IPS DF 19.7 (cell line): ENCODE results near the gene CA4.
"Not testable (repeated sequence)": the region's sequence is repeated elsewhere in the genome, so short reads cannot be mapped to it uniquely, and the experiment has no call there.

ENCODE experiments used
- DNase-seq: peaks from one replicate; pipeline ENCODE4 v3.0.0-alpha.2; 2013; ENCODE audit warnings: low read depth, low spot score

The CA4 gene

DNA sequence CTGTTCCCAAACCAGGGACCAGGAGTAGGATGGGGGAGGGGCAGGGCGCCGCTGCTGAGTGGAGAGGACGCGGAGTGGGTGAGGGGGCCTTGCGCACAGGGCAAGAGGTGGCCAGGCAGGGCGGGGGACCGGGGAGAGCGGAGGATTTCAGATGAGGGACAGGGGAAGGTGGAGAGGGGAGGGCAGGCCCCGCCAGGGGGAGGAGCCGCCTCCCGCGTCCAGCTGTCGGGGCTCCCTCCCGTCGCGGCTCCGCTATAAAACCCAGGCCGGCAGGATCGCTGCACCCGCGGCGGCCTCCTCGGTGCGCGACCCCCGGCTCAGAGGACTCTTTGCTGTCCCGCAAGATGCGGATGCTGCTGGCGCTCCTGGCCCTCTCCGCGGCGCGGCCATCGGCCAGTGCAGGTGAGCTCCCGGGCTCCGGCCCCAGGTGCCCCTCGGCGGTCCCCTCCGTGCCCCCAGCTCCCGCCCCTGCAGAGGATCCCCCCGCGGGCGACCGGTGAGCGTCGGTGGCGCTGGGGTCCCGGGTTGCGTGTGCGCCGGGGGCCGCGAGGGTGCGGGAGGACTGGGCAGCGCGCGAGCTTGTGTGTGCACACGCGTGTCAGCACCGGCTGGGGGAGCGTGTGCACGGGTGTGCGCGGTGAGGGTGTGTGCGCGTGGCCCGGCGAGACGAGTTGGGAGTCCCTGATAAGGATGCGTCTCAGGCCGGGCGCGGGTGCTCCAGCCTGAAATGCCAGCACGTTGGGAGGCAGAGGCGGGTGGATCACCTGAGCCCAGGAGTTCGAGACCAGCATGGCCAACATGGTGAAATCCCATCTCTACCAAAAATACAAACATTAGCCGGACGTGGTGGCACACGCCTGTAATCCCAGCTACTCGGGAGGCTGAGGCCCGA is at the start of gene CA4:
CA4 (plus strand) TSS at position 283 of the 892 bp plus-strand sequence; CDS start at position 345, 62 bp downstream.
- DNase-seq, result no peak

DNA sequence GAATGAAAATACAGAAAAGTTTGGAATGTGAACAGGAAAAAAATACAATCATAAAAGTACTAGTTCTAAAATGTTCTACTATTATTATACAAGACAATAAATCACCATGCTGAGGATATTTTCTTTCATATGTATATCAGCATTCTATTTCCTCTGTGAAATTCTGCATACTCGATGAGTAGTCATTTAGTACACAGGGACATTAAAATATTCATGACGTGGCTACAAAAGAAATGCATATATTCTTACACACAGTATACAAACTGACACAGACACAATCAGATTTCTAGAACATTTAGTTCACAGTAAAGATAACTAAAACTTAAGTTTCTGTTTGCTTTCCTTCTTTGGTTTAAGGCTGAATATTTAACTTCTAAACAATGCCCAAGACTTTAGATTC is 49.2 kb upstream of the CA4 start:
- not testable (repeated sequence) for DNase-seq

DNA sequence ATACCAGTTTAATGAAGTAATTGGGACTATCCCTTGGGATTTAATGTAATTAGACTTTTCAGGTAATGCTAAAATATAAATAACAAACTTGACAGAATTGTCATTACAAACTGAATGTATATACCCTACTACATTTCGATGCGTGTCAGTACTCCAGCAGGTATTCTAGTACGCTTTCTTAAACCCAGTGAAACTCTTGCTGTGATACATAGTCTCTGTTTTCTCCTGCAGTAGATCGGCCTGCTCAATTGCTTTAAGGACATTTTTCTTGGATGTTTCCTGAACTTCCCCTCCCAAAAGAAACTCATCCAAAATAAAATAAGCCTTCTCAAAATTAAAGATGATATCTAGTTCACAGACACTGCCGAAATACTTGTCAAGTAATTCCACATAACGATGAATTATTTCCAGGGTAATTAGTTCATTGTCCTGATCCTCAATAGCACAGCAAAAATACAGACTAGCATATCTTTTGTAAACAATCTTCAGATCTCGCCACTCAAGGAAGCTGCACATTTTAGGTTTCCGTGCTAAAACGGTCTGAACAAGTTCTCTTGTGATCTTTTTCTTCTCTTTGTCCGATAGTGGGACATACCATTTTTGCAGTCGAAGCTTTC is 47.6 kb upstream of the CA4 start:
- DNase-seq, result not testable (repeated sequence)

DNA sequence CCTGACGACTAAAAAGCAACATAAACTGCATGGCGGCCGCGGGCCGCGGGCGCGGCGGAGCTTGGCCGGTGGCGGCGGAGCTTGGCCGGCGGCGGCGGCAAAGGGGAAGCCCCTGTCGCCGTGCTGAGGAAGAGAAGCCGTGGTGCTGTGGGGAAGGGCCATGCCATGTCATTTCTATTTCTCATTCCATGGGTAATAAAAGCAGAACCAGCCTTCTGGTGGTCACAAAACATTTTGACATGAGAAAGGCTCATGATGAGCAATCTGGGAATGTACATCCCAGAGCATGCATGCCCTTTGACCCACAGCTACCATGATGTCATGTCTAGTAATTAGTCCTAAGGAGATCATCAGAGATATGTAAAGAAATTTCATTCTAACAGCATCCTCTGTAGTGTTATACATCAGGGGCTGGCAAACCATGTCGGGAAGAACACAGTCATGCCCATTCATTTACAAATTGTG is 47.1 kb upstream of the CA4 start:
- DNase-seq, result no peak

DNA sequence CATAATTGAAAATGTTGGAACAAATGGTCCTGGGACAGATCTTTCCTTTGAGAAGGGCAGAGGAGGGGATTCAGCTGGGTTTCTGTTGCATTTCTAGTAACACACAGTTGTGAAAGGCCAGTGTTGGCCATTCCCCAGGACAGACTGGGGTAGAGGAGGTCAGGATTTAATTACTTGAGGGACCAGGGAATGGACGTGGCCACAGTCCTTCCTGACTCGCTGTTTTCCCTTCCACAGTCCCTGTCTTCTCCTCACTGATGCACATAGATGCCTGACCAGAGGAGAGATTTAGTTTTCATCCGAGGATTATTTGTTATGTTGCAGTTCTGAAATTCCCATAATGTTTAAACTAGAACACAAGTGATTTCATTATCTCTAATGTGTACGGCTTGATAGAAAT is 45.8 kb upstream of the CA4 start:
- DNase-seq, result no peak

DNA sequence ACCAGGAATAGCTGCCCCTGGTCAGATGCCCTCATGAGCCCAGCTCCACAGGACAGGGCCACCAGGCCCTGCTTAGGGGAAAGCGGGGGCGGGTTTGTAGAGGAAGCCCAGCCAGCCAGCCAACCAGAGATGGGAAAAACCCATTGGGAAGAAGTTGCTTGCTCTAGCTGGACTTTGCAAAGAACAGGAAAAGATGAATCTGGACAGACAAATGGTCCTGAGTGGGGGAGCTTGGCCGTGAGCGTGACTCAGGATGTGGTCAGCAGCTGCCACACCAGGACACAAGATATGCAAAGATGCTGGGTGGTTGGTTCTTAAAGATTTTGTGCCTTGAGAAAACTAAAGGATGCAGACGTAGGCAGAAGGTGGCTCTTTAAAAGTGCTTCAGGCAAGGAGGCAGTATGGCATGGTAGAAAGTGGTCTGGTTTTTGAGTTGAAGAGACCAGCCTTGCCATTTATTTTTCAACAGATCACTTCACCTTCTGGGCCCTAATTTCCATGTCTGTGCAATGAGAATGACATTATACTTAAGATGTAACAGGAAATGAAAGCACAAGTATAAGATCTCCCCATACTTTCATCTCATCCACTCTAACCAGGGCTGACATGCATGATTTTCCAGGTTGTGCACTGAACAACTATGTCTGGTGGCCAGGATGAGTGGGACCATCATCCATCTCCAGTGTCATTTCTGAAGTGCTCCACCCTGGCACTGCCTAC is 43.3 kb upstream of the CA4 start:
- no peak for DNase-seq

DNA sequence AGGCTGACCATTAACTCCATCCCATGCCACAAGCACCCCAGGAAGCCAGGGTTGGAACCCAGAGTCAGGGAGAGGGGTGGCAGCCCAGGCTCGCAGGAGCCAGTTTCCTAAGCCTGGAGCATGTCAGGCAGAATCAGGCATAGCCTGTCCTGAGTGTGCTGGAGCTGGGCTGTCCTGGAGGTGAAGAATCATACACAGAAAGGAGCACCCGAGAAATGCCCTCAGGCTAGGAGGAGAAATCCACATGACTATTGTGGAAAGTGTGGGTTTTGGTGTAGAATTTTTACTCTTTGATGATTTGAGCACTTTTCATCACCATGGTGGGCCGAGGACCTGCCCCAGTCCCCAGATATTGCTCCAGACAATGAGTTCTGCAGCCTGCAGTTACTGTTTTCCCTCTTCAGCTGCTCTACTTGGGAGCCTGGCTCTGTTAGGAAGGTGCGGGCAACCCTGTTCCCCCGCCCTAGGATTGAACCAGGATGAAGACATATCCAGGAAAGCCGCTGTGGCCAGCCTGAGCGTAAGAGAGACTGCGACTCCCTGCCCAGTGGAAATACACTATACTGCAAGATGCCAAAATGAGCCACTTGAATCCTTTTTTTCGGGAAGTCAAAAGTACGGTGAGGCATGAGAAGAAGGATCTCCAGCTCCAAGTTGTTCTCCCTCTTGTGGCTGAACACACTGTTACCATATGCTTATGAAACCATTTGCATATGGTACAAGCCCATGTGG is 42.1 kb upstream of the CA4 start:
- DNase-seq, result no peak

DNA sequence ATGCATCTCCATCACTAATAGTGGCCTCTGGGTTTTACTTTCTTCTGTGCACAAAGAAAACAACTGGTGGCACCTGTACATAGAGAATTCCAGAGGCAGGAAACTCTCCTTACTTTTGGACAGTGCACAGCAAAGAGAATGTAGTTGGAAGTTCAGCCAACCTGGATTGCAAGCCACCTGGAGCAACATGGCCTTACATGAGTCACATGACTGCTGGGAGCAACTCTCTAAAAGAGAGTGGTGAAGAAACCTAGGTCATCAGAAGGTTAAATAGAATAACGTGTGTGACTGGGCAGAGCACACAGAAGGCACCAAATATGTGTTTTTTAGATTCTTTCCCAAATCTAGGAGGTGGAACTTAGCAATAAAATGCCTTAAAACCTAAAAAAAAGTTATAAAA is 41.5 kb upstream of the CA4 start:
- DNase-seq, result not testable (repeated sequence)

DNA sequence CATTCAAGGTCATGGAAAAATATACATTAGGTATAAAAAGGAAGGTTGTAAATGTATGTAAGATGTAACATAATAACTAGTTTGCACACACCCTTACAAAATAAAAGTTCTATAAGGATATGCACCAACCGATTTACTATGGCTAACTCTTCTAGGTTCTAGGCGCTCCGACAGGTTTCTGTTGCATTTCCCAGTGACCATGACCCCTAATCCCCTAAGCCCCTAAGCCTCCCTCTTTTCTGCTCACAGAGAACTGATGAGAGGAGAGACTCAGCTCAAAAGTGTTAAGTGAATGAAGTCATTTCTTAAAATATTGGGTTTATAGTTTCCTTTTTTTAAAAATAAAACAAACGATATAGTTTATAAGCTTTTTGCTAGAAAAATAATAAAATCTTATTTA is 41.1 kb upstream of the CA4 start:
- no peak for DNase-seq

DNA sequence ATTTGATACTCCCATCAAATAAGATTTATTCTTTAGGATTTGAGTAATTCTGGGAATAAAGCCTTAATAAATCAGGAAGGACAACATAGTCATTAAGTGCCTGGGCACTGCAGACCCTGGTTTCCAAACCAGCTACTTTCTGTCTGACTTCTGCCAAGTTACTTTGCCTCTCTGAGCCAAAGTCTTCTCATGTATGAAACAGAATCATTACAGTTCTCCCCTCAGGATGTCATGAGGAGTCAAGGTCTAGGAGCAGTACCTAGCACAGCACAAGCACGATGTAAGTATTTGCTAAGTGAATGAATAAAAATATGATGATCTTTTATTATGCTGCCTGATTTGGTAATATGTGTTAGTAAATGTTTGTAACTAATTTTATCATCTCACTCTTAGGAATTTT is 40.6 kb upstream of the CA4 start:
- no peak for DNase-seq

DNA sequence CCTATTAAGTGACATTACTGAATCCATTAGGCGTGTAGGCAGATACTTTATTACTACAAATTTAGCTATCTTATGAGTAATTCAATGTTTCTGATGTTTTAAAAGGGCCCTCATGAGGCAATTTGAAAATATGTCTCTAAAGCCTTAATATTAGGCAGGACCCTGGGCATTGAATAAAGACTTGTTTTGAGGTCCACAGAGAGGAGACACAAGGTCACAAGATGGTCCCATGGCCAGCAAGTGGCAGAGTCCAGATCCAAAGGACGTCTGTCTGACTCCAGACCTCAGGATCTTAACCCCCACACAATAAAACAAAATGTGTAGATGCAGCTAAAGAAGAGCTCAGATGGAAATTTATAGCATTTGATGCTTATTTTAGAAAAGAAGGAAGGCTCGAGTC is 39.2 kb upstream of the CA4 start:
- no peak for DNase-seq

DNA sequence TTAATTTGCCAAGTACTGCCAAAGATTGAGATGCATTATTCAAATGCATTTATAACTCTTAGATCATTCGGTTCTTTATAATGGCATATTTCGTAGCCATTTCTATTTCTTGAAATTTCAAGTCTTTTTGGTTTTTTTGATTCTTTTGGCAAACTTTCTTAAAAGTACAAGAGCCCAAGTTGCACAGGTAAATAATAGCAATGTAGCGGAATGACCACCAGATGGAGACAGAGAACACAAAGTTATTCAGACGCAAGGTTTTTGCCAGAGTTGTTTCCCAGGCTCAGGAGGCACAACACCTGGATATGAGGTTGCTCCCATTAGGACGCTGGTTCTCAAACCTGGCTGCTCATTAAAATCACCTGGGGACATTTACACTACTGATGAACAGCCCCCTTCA is 38.1 kb upstream of the CA4 start:
- not testable (repeated sequence) for DNase-seq

DNA sequence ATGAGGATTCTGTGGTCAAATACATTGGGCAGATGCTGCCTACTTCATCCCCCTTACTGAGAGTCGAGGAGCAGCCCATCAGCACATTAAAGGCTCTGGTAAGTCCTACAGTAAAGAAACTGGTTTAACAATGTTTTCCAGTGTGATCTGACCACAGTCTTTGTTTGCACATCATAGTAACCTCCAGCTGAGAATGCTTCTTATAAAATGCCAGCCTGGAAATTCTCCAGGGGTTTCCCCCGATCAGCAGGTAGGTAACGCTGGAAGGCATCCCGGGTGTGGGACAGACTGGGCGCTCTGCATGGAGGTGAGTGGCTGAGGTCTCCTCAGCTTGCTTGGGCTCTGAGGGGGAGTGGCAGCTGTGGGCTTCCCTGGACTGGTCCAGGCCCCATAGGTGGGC is 34.4 kb upstream of the CA4 start:
- DNase-seq, result not testable (repeated sequence)

DNA sequence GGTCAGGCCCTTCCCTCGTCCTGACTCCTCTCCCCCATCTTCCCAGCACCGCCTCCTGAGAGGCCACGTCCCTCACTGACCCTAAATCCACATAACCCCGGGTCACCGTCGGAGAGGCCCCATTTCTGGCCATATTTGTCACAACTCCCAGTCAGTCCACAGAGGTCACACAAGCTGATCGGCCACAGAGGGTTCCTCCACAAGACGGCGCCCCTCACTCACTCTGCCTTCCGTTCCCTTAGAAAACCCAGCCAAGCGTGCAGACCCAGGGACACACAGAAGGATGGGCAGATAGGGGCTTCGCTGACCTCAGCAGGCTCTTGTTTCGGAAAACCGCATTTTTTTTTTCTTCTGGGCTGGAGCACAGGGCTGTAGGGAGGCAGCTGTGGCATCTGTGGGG is 33.6 kb upstream of the CA4 start:
- not testable (repeated sequence) for DNase-seq

DNA sequence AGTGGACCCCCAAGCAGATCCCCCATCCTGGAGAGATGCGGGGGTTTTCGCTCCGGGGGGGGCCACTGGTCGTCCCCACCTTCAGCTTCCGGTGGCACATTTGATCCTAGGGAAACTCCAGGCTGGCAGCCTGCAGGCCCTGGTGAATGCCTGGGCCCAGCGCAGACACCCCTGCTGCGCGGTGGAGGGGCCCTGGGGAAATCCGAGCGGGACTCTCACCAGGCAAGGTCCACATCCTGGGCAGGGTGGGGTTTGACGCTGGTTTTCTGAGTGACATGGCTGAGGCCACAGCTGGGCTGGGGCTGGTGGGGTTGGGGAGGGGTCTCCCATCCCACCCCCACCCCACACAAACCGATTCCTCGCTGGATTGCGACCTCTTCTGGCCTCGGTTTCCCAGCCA is 30.6 kb upstream of the CA4 start:
- DNase-seq, result not testable (repeated sequence)

DNA sequence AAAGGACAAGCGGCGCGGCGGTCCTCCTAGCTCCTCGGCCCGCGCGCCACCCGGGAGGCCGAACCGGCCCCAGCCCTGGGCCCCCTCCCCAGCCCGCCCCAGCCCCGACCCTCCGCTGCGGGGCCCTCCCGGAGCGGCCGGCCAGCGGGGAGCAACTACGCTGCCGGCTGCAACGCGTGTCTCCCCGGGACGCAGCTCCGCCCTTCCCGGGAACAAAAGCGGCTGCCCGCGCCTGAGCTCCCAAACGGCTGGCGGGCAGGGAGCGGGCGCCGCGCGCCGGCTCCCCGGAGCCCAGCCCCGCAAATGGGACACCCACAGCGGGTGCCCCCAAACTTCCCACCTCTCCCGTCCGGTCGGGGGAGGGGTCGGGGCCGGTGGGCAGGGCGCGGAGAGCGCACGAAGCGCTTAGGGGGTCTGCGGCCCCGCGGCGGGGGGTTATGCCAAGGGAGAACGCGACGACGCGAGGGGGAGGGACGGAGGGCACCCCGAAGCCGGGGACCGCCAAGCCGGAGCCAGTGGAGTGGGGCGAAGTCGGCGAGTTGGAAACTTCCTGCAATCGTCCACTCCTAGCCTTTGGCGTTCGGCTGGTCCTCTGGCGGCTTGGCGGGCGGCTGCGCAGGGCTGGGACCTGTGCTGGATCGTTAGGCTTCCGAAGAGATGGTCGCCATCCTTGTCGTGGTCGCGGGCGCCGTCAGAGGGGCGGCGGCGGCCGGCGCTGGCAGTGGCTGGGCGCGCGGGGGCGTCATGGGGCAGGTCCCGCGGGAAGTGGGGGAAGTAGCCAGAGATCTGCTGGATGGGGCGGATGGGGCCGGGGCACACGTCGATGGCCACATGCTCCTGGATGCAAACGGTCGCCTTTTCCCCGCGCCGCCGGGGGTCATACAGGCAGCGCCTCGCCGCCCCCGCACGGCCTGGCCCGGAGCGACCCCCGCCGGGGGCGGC is 29.7 kb upstream of the CA4 start:
- DNase-seq, result not testable (repeated sequence)

DNA sequence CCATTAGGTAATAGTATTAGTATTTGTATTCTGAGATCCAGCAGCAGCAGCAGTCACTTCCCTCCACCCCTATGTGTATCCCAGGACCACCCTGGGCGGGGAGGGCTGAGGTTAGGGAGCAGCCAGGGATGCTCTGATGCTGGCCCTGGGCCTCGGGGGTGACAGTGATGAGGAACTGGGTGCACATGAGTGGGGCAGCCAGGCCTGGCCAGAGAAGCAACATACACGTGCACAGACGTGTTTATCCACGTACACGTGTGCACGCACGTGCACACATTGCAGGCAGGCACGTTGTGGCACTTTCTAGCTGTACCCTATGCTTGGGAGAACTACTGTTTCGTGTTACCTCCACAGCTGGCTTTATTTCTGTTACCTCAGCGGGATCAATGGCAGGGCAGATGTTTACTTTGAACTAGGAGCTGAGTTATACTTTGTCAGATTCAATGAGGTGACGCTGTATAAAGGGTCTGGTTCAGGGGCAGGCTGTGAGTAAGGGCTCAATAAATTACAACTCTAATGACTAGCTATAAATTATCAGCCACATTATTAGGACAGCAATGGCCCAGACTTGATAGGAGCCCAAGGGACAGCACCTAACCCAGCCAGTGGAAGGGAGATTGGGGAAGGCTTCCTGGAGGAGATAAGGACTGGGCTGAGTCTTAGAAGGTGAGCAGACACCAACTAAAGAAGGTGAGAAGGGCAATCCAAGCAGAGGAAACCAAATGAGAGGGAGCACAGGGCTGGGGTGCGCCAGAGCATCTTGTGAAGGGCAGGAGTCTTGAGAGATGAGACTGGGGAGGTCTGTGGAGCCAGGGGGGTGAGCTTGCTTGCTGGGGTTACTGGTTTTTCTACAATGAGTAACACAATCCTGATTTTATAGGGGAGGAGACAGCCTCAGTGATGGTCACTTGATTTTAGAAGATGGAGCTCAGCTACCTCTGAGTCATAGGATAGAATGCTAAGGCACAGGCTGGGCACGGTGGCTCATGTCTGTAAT is 22.4 kb upstream of the CA4 start:
- DNase-seq, result no peak

DNA sequence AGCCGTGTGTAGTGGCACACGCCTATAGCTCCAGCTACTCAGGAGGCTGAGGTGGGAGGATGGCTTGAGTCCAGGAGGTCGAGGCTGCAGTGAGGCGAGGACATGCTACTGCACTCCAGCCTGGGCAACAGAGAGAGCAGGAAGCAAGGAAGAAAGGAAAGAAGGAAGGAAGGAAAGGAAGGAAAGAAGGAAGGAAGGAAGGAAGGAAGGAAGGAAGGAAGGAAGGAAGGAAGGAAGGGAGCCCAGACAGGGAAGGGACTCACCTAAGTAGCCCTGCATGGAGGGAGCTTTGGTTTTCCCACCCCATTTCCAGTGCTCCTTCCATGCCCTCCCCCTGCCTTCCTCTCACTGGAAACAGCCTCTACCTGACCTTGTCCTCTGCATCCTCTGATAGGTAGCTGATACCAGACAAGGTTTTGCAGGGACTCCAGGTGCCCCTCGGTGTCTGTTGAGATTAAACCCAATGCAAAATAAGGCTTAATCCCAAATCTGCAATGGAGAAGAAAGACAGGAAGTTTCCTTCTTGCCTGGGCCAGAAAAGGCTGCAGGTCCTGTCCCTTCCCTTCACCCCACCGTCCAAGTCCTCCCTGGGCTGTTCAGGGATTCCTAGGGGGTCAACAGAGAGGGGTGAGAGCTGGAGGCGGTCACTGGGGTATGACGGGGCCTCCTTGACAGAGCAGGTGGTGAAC is 21.5 kb upstream of the CA4 start:
- no peak for DNase-seq

DNA sequence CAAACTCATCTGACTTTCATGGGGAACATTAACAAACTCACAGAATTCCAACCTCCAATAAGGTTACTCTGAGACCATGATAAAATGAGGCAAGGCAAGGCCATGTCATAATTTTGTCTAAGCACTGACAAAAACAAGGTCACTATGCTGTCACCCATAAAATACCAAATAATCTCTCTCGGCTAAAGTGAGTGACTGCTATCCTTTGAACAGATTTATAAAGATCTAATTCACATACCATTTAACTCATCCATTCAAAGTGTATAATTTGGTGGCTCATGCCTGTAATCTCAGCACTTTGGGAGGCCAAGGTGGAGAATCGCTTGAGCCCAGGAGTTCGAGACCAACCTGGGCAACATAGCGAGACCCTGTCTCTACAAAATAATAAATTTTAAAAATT is 20.6 kb upstream of the CA4 start:
- no peak for DNase-seq
